HG02852 (cell line): ENCODE data around the gene JAK1.
"Not testable (repeated sequence)": the region's sequence is repeated elsewhere in the genome, so short reads cannot be mapped to it uniquely, and the experiment has no call there.

Experiments used
- ATAC-seq: cut with Tn5 transposase; IDR thresholded peaks from one replicate; pipeline ENCODE4 v1.9.1; 2021; ENCODE audit warnings: mild to moderate bottlenecking, moderate library complexity; ENCODE audit not compliant: unreplicated experiment

JAK1 gene

GRCh38 chr1:64844175-64844574 lies 122.2 kb downstream of the JAK1 start:
- ATAC-seq: no peak

GRCh38 chr1:64843675-64844074 lies 122.7 kb downstream of the JAK1 start:
- ATAC-seq: no peak

GRCh38 chr1:64842224-64842623 lies 124.1 kb downstream of the JAK1 start:
- ATAC-seq: no peak

- no peak for ATAC-seq
Measured at GRCh38 chr1:64841330-64842065, 124.9 kb downstream of the JAK1 start.

- no peak for ATAC-seq
Measured at GRCh38 chr1:64839732-64840405, 126.5 kb downstream of the JAK1 start.

GRCh38 chr1:64839261-64839660 lies 127.1 kb downstream of the JAK1 start:
- no peak for ATAC-seq

GRCh38 chr1:64838486-64838885 lies 127.9 kb downstream of the JAK1 start:
- ATAC-seq: no peak

- no peak for ATAC-seq
Measured at GRCh38 chr1:64836802-64837201, 129.5 kb downstream of the JAK1 start.

- no peak for ATAC-seq
Measured at GRCh38 chr1:64834734-64835133, 131.6 kb downstream of the JAK1 start.

GRCh38 chr1:64830030-64830651 lies 136.2 kb downstream of the JAK1 start:
- no peak for ATAC-seq

GRCh38 chr1:64829411-64830029 lies 136.8 kb downstream of the JAK1 start:
- no peak for ATAC-seq

- no peak for ATAC-seq
Measured at GRCh38 chr1:64828829-64829228, 137.5 kb downstream of the JAK1 start.

GRCh38 chr1:64826991-64827390 lies 139.4 kb downstream of the JAK1 start:
- peak; percentile 69 for ATAC-seq

- no peak for ATAC-seq
Measured at GRCh38 chr1:64823691-64824476, 142.5 kb downstream of the JAK1 start.

- no peak for ATAC-seq
Measured at GRCh38 chr1:64822621-64823020, 143.7 kb downstream of the JAK1 start.

GRCh38 chr1:64820572-64820971 lies 145.8 kb downstream of the JAK1 start:
- ATAC-seq: not testable (repeated sequence)

GRCh38 chr1:64817364-64817763 lies 149.0 kb downstream of the JAK1 start:
- not testable (repeated sequence) for ATAC-seq

GRCh38 chr1:64814427-64814826 lies 151.9 kb downstream of the JAK1 start:
- no peak for ATAC-seq

GRCh38 chr1:64811131-64811530 lies 155.2 kb downstream of the JAK1 start:
- ATAC-seq: no peak

GRCh38 chr1:64810001-64810400 lies 156.3 kb downstream of the JAK1 start:
- ATAC-seq: no peak

- ATAC-seq: no peak
Measured at GRCh38 chr1:64809309-64809708, 157.0 kb downstream of the JAK1 start.
